ENCODE results near the gene RNF182. TPM values are rescaled to one million over a fixed set of nuclear protein-coding genes. Genes with fewer than 3 reads are reported as not detected.

The RNF182 gene
- total RNA-seq, 1 experiment from 2014 or later: 3.7 TPM

GRCh38 chr6:14009431-14009830, 84.7 kb downstream of the RNF182 start:
- no peak overlapping the region for H3T11ph ChIP-seq (ENCODE audit: low read length)

More at GRCh38 chr6:14009431-14009830, 84.7 kb downstream of the RNF182 start:
- Histone ChIP-seq H3K4me2 (ENCODE audit: insufficient read depth, insufficient read length, low read length) (no peak overlapping the region), H4K20me1 (ENCODE audit: control insufficient read depth, insufficient read depth, insufficient read length) (no peaks in the 10 kb centered on the region), H3K4ac (ENCODE audit: low read depth, low read length) (no peak overlapping the region), H3K23ac (ENCODE audit: insufficient read length, low read depth, low read length) (no peak overlapping the region), H3K18ac (ENCODE audit: insufficient read length, low read depth, low read length) (no peak overlapping the region), H2BK5ac (ENCODE audit: insufficient read length, low read length) (no peak overlapping the region), H4K8ac (replicated peaks; ENCODE audit: insufficient read length, low read depth, low read length) (no peak overlapping the region), H3K56ac (ENCODE audit: insufficient read length, low read depth, low read length) (no peak overlapping the region), H4K91ac (ENCODE audit: insufficient read length, low read depth, low read length) (no peak overlapping the region), H3K14ac (ENCODE audit: insufficient read depth, low read length) (no peak overlapping the region), H4K5ac (ENCODE audit: insufficient read length, low read depth, low read length) (no peak overlapping the region), H2BK120ac (ENCODE audit: low read depth, low read length, poor library complexity, severe bottlenecking) (no peak overlapping the region), H3K79me1 (ENCODE audit: insufficient read depth, low read depth, low read length, poor library complexity, severe bottlenecking) (no peaks in the 10 kb centered on the region), H2AK5ac (ENCODE audit: insufficient read length, low read length) (no peak overlapping the region), H3K27ac (ENCODE audit: insufficient read length, low read depth, low read length) (no peak overlapping the region), H3K9ac (ENCODE audit: extremely low read depth, insufficient read length, low read length) (no peak overlapping the region), H3K23me2 (ENCODE audit: insufficient read length, low read depth, low read length, poor library complexity, severe bottlenecking) (no peaks in the 10 kb centered on the region), H3K79me2 (ENCODE audit: insufficient read depth, low read length) (no peaks in the 10 kb centered on the region), H2BK20ac (ENCODE audit: low read depth, low read length, poor library complexity, severe bottlenecking) (no peak overlapping the region), H2BK15ac (ENCODE audit: low read depth, low read length) (no peak overlapping the region), H3K27me3 (ENCODE audit: insufficient read depth, low read length) (no peaks in the 10 kb centered on the region), H3K4me1 (ENCODE audit: insufficient read depth, low read length) (peaks cover 10% of the 10 kb centered on the region; the same call in 1 of the 2 replicates), H3K9me3 (ENCODE audit: control insufficient read depth, low read depth, low read length) (no peaks in the 10 kb centered on the region), H2BK12ac (ENCODE audit: insufficient read length, low read depth, low read length) (no peak overlapping the region), H2AFZ (ENCODE audit: low read length) (no peak overlapping the region)
- peaks cover 8 to 11% of the 10 kb centered on the region in 2 experiments for H3K9me3 Mint-ChIP-seq
- H3K27me3 Mint-ChIP-seq (ENCODE audit: low read depth): peaks cover 1% of the 10 kb centered on the region; the same call in 1 of the 2 replicates
- peaks cover 0 to 13% (median 2%) of the 10 kb centered on the region in 3 experiments; a peak in 2 of 7 replicates for H3K36me3 Mint-ChIP-seq (ENCODE audit: insufficient read depth in 1 of 3, low read depth in 3 of 3)
- TF ChIP-seq CTCF (conservative IDR thresholded peaks at IDR 0.05): 0 out of 3 replicates have a peak, but pooled peaks have one; percentile 15
- no CpG with 5 or more reads among the region's 3 CpGs for WGBS (ENCODE audit: extremely low coverage, insufficient read length, low lambda C conversion rate)
- H3K27ac Mint-ChIP-seq: no peak overlapping the region; a peak in 1 of 7 replicates
- DNase-seq: no peak
- H3K4me3 Mint-ChIP-seq: no peak overlapping the region
- H3K4me1 Mint-ChIP-seq: peaks cover 31 to 40% of the 10 kb centered on the region in 2 experiments
